Trophoblast cell (in vitro differentiated cells and primary cell): ENCODE results near the gene POLR3K.
A peak's percentile ranks its signal among the peaks of the same experiment; 100 is the strongest.

Experiments used
- DNase-seq, 2 donors: peaks; one replicate each; pipeline ENCODE4 v3.0.0-alpha.2; 2016
- H2AFZ ChIP-seq: 2 replicates; pipeline ENCODE4 v1.6.1; 2013; ENCODE audit warnings: low read length, moderate library complexity, mild to moderate bottlenecking; ENCODE audit not compliant: insufficient read depth, poor library complexity
- H2AK5ac ChIP-seq: 2 replicates; pipeline ENCODE4 v1.6.1; 2013; ENCODE audit warnings: mild to moderate bottlenecking, low read length
- H2BK120ac ChIP-seq: 2 replicates; pipeline ENCODE4 v1.6.1; 2013; ENCODE audit warnings: low read length, mild to moderate bottlenecking, moderate library complexity; ENCODE audit not compliant: insufficient read depth, poor library complexity
- H2BK12ac ChIP-seq: 2 replicates; pipeline ENCODE4 v1.6.1; 2013; ENCODE audit warnings: mild to moderate bottlenecking, low read length, moderate library complexity
- H2BK5ac ChIP-seq: 2 replicates; pipeline ENCODE4 v1.6.1; 2013; ENCODE audit warnings: low read length, low read depth, moderate library complexity, mild to moderate bottlenecking; ENCODE audit not compliant: poor library complexity
- H3K14ac ChIP-seq: 2 replicates; pipeline ENCODE4 v1.6.1; 2013; ENCODE audit warnings: mild to moderate bottlenecking, low read length
- H3K18ac ChIP-seq: 2 replicates; pipeline ENCODE4 v1.6.1; 2013; ENCODE audit warnings: mild to moderate bottlenecking, low read length
- H3K23ac ChIP-seq: 2 replicates; pipeline ENCODE4 v1.6.1; 2013; ENCODE audit warnings: low read length
- H3K27ac ChIP-seq: 2 replicates; pipeline ENCODE4 v1.5.1; 2013; ENCODE audit warnings: low read depth, mild to moderate bottlenecking, inconsistent platforms, low read length, moderate library complexity
- H3K27me3 ChIP-seq: 2 replicates; pipeline ENCODE4 v1.6.1; 2013; ENCODE audit warnings: inconsistent platforms, mild to moderate bottlenecking, low read length, moderate library complexity; ENCODE audit not compliant: insufficient read depth
- H3K36me3 ChIP-seq, 2 experiments: 1 replicate in 1 of 2; 2 replicates in 1 of 2; pipeline ENCODE4 v1.6.1; 2013; ENCODE audit warnings: low read length in 2 of 2, mild to moderate bottlenecking in 2 of 2, moderate library complexity in 1 of 2; ENCODE audit not compliant: insufficient read depth in 2 of 2, control insufficient read depth in 1 of 2
- H3K4ac ChIP-seq: 2 replicates; pipeline ENCODE4 v1.6.1; 2013; ENCODE audit warnings: low read depth, mild to moderate bottlenecking, low read length, moderate library complexity
- H3K4me1 ChIP-seq, 2 experiments: 1 replicate in 1 of 2; 2 replicates in 1 of 2; pipeline ENCODE4 v1.6.1; 2013; ENCODE audit warnings: low read length in 2 of 2, mild to moderate bottlenecking in 2 of 2, moderate library complexity in 1 of 2; ENCODE audit not compliant: insufficient read depth in 2 of 2, control insufficient read depth in 1 of 2
- H3K4me2 ChIP-seq: 2 replicates; pipeline ENCODE4 v1.6.1; 2013; ENCODE audit warnings: inconsistent platforms, mild to moderate bottlenecking, low read length, moderate library complexity
- H3K4me3 ChIP-seq: 2 replicates; pipeline ENCODE4 v1.5.1; 2013; ENCODE audit warnings: mild to moderate bottlenecking, low read depth, low read length, inconsistent platforms
- H3K79me1 ChIP-seq: one replicate; pipeline ENCODE4 v1.6.1; 2013; ENCODE audit warnings: low read length
- H3K79me2 ChIP-seq: 2 replicates; pipeline ENCODE4 v1.6.1; 2013; ENCODE audit warnings: low read length, mild to moderate bottlenecking; ENCODE audit not compliant: control insufficient read depth, insufficient read depth, poor library complexity
- H3K9ac ChIP-seq: 2 replicates; pipeline ENCODE4 v1.6.1; 2013; ENCODE audit warnings: mild to moderate bottlenecking, low read length
- H3K9me3 ChIP-seq: 2 replicates; pipeline ENCODE4 v1.6.1; 2013; ENCODE audit warnings: low read depth, mild to moderate bottlenecking, control low read depth, inconsistent platforms, low read length; ENCODE audit not compliant: insufficient read depth
- H4K12ac ChIP-seq: 2 replicates; pipeline ENCODE4 v1.6.1; 2013; ENCODE audit warnings: low read depth, mild to moderate bottlenecking, low read length, moderate library complexity
- H4K8ac ChIP-seq: 2 replicates; pipeline ENCODE4 v1.6.1; 2013; ENCODE audit warnings: low read depth, mild to moderate bottlenecking, low read length, moderate library complexity
- H4K91ac ChIP-seq: one replicate; pipeline ENCODE4 v1.6.1; 2013; ENCODE audit warnings: low read depth, mild to moderate bottlenecking, low read length, moderate library complexity
- WGBS: extraction: QIAGEN DNeasy Blood & Tissue Kit; methylation state at CpG from one replicate; pipeline ENCODE4 v1.1.7; 2013; ENCODE audit warnings: missing lambda C conversion rate; ENCODE audit not compliant: insufficient read length, insufficient coverage; ENCODE audit errors: extremely low coverage; 5-methylcytosine and 5-hydroxymethylcytosine counted together

POLR3K gene

GRCh38 chr16:74051-74746, 20.8 kb upstream of the POLR3K start:
- Histone ChIP-seq H3K79me1 (peaks cover 43% of the 10 kb centered on the region), H3K4ac (no peak overlapping the region), H3K4me2 (no peak overlapping the region), H3K27me3 (no peaks in the 10 kb centered on the region), H3K9ac (no peak overlapping the region), H3K23ac (no peak overlapping the region), H2AK5ac (no peak overlapping the region), H3K79me2 (peaks cover 24% of the 10 kb centered on the region), H3K18ac (no peak overlapping the region), H3K27ac (no peak overlapping the region), H3K4me1 (peaks cover 48 to 56% of the 10 kb centered on the region in 2 experiments), H4K8ac (no peak overlapping the region), H2BK120ac (no peak overlapping the region), H4K91ac (no peak overlapping the region), H3K9me3 (no peaks in the 10 kb centered on the region), H2BK12ac (peak overlapping the region; percentile 7), H3K14ac (no peak overlapping the region), H4K12ac (no peak overlapping the region), H2BK5ac (no peak overlapping the region), H3K36me3 (peaks cover under 1 to 1% of the 10 kb centered on the region in 2 experiments), H2AFZ (no peak overlapping the region), H3K4me3 (no peak overlapping the region)
- no CpG with 5 or more reads among the region's 12 CpGs for WGBS
- DNase-seq, result no peak

DNA sequence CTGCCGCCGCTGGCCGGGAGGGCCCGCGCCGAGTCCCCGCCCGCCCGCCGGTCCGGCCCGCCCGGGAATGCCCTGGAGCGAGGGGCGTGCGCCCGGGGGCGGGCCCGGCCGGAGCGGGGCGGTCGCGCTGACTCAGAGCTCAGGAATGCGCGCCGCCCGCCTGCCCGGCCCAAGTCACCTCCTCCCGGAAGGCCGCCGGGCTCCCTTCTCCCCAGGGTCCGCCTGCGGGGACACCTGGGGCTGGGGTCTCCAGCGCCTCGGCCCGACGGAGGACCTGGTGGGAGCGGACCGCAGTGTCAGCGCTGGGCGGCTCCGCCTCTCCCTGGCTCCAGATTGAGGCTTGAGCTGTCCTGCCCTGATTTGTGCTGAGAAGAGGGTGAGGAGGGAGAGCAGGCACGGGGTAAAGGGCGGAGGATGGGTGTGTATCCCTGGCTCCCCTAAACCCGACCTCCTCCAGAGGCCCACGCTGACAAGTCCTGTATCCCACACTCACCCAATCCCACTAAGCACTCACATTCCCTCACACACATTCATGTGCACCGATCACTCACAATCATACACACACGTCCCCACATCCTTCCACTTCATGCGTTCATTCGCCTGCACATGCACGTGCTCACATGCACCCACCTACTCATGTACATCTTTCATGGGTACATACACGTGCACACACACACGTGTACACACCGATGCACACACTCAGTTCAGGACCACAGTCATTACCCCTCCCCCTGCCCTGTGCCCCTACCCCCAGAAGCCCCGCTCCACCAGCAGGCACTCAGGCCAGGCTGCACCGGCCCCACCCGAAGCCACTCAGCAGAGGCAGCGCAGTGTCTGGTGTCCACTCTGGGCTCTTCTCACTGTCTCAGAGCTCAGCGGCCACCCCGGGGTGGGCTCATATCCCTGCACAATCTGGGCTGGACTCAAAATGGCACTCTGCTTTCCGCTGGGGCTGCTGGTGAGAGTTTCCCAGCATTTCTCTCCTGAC, 19.4 kb upstream of the POLR3K start, which contains the start of gene RHBDF1:
Gene RHBDF1, minus strand, starts transcription at position 71 of the 988 bp plus-strand sequence. CDS start 7,616 bp downstream, outside the sequence.
- H3K14ac ChIP-seq, result peak within 1 kb of the TSS; percentile 93

DNA sequence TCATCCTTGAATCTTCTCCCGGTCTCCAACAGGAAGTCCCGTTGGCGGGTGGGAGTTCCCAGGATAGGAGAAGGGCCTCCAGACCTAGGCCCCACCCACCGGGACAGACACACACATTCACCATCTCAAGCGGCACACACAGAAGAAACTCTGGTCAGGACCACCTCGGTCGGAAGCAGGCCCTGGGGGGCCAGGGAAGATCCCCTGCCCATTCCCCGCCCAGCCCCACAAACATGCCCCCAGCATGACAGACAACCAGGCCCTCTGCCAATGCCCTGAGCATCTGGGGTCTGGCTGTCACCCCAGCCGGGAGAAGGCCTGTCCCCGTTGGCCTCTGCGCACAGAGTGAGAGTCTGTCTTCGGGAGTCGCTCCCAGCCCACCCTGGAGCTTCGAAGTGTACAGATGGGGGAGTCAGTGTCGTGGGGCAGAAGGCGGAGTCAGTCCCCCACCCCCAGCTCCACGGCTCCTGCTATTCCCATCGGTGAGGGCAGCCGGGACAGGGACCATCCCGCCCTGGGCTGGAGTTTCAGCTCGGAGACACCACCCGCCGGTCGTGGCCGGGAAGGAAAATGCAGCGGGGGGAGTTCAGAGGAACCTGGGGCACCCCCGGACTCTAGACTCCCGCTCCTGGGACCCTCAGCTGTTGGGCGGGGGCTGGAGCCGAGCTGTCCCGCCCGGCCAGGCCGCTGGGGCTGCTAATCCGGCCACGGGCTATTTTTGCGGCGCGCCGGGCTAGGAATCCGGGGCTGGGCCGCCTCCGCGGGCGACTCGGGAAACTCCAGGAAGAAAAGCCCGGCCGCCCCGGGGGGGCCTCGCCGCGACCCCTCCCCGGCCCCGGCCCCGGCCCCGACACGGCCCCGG, 18.4 kb upstream of the POLR3K start:
- H3K36me3 ChIP-seq, result peaks cover 3 to 4% of the 10 kb centered on the region in 2 experiments
- peaks cover 42 to 48% of the 10 kb centered on the region in 2 experiments for H3K4me1 ChIP-seq
- WGBS, result no CpG with 5 or more reads among the region's 57 CpGs
- peak overlapping the region; percentile 87 for H2BK120ac ChIP-seq
- H2BK5ac ChIP-seq, result peak overlapping the region; percentile 90
- peaks cover 26% of the 10 kb centered on the region for H3K79me1 ChIP-seq
- no peak overlapping the region for H2AFZ ChIP-seq
- H2BK12ac ChIP-seq, result peak overlapping the region; percentile 25
- H2AK5ac ChIP-seq, result peak overlapping the region; percentile 82
- H4K12ac ChIP-seq, result peak overlapping the region; percentile 75
- H3K79me2 ChIP-seq, result peaks cover 18% of the 10 kb centered on the region
- H3K4me3 ChIP-seq, result peak overlapping the region; percentile 85
- H3K27ac ChIP-seq, result peak overlapping the region; percentile 93
- H3K23ac ChIP-seq, result no peak overlapping the region
- H3K9me3 ChIP-seq, result no peaks in the 10 kb centered on the region
- H3K18ac ChIP-seq, result peak overlapping the region; percentile 94
- H3K4ac ChIP-seq, result peak overlapping the region; percentile 85
- peak overlapping the region; percentile 81 for H3K9ac ChIP-seq
- peak overlapping the region; percentile 72 for H3K4me2 ChIP-seq
- H3K27me3 ChIP-seq, result no peaks in the 10 kb centered on the region
- H4K8ac ChIP-seq, result peak overlapping the region; percentile 51
- DNase-seq, result peak; percentile 91 to 95
- peak overlapping the region; percentile 90 for H4K91ac ChIP-seq
- peak overlapping the region; percentile 93 for H3K14ac ChIP-seq

More for the DNA sequence above, 19.4 kb upstream of the POLR3K start, which contains the start of gene RHBDF1:
- Histone ChIP-seq H3K4me2 (peak within 1 kb of the TSS; percentile 72), H3K79me2 (peaks cover 21% of the 10 kb centered on the region), H4K91ac (peak within 1 kb of the TSS; percentile 90), H3K9me3 (no peaks in the 10 kb centered on the region), H4K8ac (peak within 1 kb of the TSS; percentile 61), H3K4ac (peak within 1 kb of the TSS; percentile 85), H2BK12ac (peak within 1 kb of the TSS; percentile 25), H3K18ac (peak within 1 kb of the TSS; percentile 94), H4K12ac (peak within 1 kb of the TSS; percentile 75), H3K36me3 (no peaks in the 10 kb centered on the region), H2AFZ (peak within 1 kb of the TSS; percentile 2), H3K79me1 (peaks cover 37% of the 10 kb centered on the region), H2BK5ac (peak within 1 kb of the TSS; percentile 90), H3K4me3 (peak within 1 kb of the TSS; percentile 85), H3K9ac (peak within 1 kb of the TSS; percentile 81), H2BK120ac (peak within 1 kb of the TSS; percentile 87), H3K4me1 (peaks cover 50 to 57% of the 10 kb centered on the region in 2 experiments), H2AK5ac (peak within 1 kb of the TSS; percentile 82), H3K27me3 (no peaks in the 10 kb centered on the region), H3K23ac (no peak within 1 kb of the TSS), H3K27ac (peak within 1 kb of the TSS; percentile 93)
- WGBS, result 100% methylated on average over 4 of the region's 62 CpGs
- peak; percentile 53 to 85 for DNase-seq
